ENCODE results near the gene LIAS.

DNA sequence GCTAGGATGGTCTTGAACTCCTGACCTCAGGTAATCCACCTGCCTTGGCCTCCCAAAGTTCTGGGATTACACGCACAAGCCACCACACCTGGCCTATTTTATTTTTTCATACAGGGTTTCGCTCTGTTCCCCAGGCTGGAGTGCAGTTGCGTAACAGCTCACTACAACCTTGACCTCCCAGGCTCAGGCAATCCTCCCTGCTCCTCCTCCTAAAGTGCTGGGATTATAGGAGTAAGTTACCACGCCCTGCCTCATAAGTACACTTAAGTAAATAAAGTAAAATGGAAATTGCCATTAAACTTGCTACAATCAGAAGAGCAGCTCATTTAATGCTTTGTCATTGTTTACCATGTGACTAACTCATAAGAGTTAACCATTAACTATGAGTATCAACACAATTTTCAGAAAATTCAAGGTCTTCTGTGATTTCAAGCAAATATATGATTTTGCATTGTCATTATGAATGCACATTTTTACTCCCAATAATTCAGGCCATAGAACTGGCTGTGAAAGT lies 56.1 kb downstream of the LIAS start:
- TF ChIP-seq, protein P1, sequence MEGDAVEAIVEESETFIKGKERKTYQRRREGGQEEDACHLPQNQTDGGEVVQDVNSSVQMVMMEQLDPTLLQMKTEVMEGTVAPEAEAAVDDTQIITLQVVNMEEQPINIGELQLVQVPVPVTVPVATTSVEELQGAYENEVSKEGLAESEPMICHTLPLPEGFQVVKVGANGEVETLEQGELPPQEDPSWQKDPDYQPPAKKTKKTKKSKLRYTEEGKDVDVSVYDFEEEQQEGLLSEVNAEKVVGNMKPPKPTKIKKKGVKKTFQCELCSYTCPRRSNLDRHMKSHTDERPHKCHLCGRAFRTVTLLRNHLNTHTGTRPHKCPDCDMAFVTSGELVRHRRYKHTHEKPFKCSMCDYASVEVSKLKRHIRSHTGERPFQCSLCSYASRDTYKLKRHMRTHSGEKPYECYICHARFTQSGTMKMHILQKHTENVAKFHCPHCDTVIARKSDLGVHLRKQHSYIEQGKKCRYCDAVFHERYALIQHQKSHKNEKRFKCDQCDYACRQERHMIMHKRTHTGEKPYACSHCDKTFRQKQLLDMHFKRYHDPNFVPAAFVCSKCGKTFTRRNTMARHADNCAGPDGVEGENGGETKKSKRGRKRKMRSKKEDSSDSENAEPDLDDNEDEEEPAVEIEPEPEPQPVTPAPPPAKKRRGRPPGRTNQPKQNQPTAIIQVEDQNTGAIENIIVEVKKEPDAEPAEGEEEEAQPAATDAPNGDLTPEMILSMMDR (IDR thresholded peaks at IDR 0.05): no peak
- no peak for TF ChIP-seq POLR2A (IDR thresholded peaks at IDR 0.05)
